Loucy (cell line): ENCODE measurements around the gene SYDE2.
A peak's percentile ranks its signal among the peaks of the same experiment; 100 is the strongest.

Source experiments
- H2AFZ ChIP-seq: fragments of 200-600 bp; sonication (generic); 2 replicates; pipeline ENCODE4 v1.6.0; 2016; ENCODE audit warnings: antibody characterized with exemption, mild to moderate bottlenecking, low read length, moderate library complexity
- H3F3A ChIP-seq: fragments of 200-600 bp; 2 replicates; pipeline ENCODE4 v1.6.0; 2016; ENCODE audit warnings: antibody characterized with exemption, low read depth, mild to moderate bottlenecking
- H3K27me3 ChIP-seq: fragments of 200-600 bp; sonication (generic); 2 replicates; pipeline ENCODE4 v1.6.1; 2014; ENCODE audit warnings: low read length, mild to moderate bottlenecking; ENCODE audit not compliant: insufficient read depth, poor library complexity, severe bottlenecking
- H3K36me3 ChIP-seq: fragments of 200-600 bp; sonication (generic); 2 replicates; pipeline ENCODE4 v1.6.1; 2016; ENCODE audit warnings: low read length; ENCODE audit not compliant: insufficient read depth
- H3K4me1 ChIP-seq: fragments of 200-600 bp; sonication (generic); 2 replicates; pipeline ENCODE4 v1.5.1; 2014; ENCODE audit warnings: low read length, mild to moderate bottlenecking; ENCODE audit not compliant: insufficient read depth, poor library complexity, severe bottlenecking
- H3K4me2 ChIP-seq: fragments of 200-600 bp; sonication (generic); 2 replicates; pipeline ENCODE4 v1.6.0; 2014; ENCODE audit warnings: antibody characterized with exemption, low read length, low read depth, mild to moderate bottlenecking; ENCODE audit not compliant: poor library complexity, severe bottlenecking
- H3K4me3 ChIP-seq: fragments of 200-600 bp; sonication (generic); 2 replicates; pipeline ENCODE4 v1.5.1; 2014; ENCODE audit warnings: low read length, mild to moderate bottlenecking, mixed read lengths; ENCODE audit not compliant: poor library complexity, severe bottlenecking
- H3K79me2 ChIP-seq: fragments of 200-600 bp; sonication (generic); 2 replicates; pipeline ENCODE4 v1.6.1; 2014; ENCODE audit warnings: low read length; ENCODE audit not compliant: insufficient read depth
- H3K9ac ChIP-seq: fragments of 200-600 bp; sonication (generic); 2 replicates; pipeline ENCODE4 v1.6.0; 2014; ENCODE audit warnings: mild to moderate bottlenecking, low read depth, low read length, moderate library complexity; ENCODE audit not compliant: poor library complexity, severe bottlenecking
- H3K9me2 ChIP-seq: fragments of 200-600 bp; sonication (generic); replicated peaks from 2 replicates; pipeline ENCODE4 v1.6.1; 2016; ENCODE audit warnings: low read depth, low read length, mixed read lengths
- H3K9me3 ChIP-seq: fragments of 200-600 bp; sonication (generic); 2 replicates; pipeline ENCODE4 v1.6.1; 2014; ENCODE audit warnings: mild to moderate bottlenecking, antibody characterized with exemption, low read length, low read depth; ENCODE audit not compliant: insufficient read depth
- H4K20me1 ChIP-seq: fragments of 200-600 bp; sonication (generic); 2 replicates; pipeline ENCODE4 v1.6.0; 2014; ENCODE audit warnings: antibody characterized with exemption, low read length, mild to moderate bottlenecking; ENCODE audit not compliant: insufficient read depth, poor library complexity, severe bottlenecking
- EZH2phosphoT487 ChIP-seq: fragments of 200-600 bp; IDR thresholded peaks from 2 replicates; pipeline ENCODE4 v1.6.1; 2018; ENCODE audit warnings: antibody characterized with exemption, mild to moderate bottlenecking, moderate library complexity, borderline replicate concordance
- TF ChIP-seq, protein P1 (sequence below): fragments of 200-600 bp; sonication (generic); conservative IDR thresholded peaks from 2 replicates; pipeline ENCODE4 v1.5.1; 2014; ENCODE audit warnings: mild to moderate bottlenecking, antibody characterized with exemption, low read length

Gene SYDE2

DNA sequence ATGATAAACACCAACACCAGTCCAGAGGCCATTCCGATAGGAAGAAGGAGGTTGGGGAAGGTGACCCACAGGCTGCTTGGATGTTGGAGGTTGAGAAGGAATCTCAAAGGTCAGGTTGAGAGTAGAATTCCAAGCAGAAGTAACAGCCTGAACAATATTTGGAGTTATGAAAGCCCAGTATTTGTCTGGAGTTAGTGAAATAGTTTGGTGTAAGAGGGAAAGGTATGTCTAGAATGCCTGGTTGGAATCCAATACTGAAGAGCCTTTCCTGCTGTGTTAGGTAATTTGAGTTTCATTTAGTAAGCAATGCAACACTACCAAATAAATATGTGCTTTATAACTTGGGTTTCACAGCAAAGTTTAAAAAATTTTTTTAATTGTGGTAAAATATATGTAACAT lies 82.1 kb downstream of the SYDE2 start:
- H3F3A ChIP-seq: no peaks in the 10 kb centered on the region
- no peak overlapping the region for H2AFZ ChIP-seq
- no peak overlapping the region for H3K4me2 ChIP-seq
- H4K20me1 ChIP-seq: no peaks in the 10 kb centered on the region
- no peaks in the 10 kb centered on the region for H3K9me3 ChIP-seq
- H3K9ac ChIP-seq: no peak overlapping the region
- no peaks in the 10 kb centered on the region for H3K9me2 ChIP-seq
- H3K27me3 ChIP-seq: no peaks in the 10 kb centered on the region
- no peak for TF ChIP-seq EZH2phosphoT487
- TF ChIP-seq, protein P1, sequence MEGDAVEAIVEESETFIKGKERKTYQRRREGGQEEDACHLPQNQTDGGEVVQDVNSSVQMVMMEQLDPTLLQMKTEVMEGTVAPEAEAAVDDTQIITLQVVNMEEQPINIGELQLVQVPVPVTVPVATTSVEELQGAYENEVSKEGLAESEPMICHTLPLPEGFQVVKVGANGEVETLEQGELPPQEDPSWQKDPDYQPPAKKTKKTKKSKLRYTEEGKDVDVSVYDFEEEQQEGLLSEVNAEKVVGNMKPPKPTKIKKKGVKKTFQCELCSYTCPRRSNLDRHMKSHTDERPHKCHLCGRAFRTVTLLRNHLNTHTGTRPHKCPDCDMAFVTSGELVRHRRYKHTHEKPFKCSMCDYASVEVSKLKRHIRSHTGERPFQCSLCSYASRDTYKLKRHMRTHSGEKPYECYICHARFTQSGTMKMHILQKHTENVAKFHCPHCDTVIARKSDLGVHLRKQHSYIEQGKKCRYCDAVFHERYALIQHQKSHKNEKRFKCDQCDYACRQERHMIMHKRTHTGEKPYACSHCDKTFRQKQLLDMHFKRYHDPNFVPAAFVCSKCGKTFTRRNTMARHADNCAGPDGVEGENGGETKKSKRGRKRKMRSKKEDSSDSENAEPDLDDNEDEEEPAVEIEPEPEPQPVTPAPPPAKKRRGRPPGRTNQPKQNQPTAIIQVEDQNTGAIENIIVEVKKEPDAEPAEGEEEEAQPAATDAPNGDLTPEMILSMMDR: no peak
- no peaks in the 10 kb centered on the region for H3K79me2 ChIP-seq
- H3K4me1 ChIP-seq: peaks cover 19% of the 10 kb centered on the region
- H3K36me3 ChIP-seq: no peaks in the 10 kb centered on the region
- H3K4me3 ChIP-seq: no peak overlapping the region

DNA sequence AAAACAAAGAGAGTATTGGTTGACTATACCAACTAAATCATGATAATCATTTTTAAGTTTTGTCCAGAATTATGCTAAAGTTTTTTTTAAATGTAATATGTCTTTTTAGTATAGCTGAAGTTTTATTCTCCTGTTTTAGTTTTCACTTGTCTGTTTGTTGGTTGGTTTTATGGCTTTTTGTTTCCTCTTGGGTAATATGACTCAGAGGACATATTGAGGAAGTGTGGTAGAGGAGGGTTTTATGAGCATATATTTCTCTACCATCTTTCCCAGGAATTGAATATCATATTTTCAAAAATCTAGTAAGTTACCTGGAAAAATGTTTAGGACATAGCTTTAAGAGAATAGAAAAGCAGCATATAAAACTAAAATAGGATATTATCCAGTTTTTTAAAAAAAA lies 84.0 kb downstream of the SYDE2 start:
- TF ChIP-seq, protein P1: no peak
- no peak for TF ChIP-seq EZH2phosphoT487

DNA sequence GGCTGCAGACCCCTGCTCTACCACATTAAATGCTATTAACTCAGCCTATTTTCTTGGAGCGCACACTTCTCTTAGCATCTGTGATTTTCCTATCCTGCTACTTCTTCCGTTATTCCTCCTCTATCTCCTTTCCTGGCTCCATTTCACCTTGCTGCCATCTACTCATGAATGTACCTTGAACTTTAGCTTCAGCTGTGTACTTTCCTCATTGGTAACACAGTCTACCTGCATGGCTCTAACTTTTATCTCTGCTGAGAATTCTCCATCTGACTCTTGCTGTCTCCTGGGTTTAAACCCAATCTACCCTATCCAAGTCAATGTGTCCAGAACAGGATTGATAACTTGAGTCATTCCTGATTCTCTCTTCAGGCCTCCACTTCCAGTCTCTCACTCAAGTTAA lies 84.9 kb downstream of the SYDE2 start:
- H3K79me2 ChIP-seq: no peaks in the 10 kb centered on the region
- TF ChIP-seq, protein P1: no peak
- no peak for TF ChIP-seq EZH2phosphoT487

More for the DNA sequence above, 84.0 kb downstream of the SYDE2 start:
- H3K79me2 ChIP-seq: no peaks in the 10 kb centered on the region
- H3K4me2 ChIP-seq: peak overlapping the region; percentile 61
- peak overlapping the region; percentile 25; the same call in 1 of the 2 replicates for H2AFZ ChIP-seq
- H3F3A ChIP-seq: no peaks in the 10 kb centered on the region
- H3K27me3 ChIP-seq: no peaks in the 10 kb centered on the region
- peak overlapping the region; percentile 50 for H3K4me3 ChIP-seq
- no peak overlapping the region for H3K9ac ChIP-seq
- H3K36me3 ChIP-seq: no peaks in the 10 kb centered on the region
- H3K9me3 ChIP-seq: no peaks in the 10 kb centered on the region
- peaks cover 19% of the 10 kb centered on the region for H3K4me1 ChIP-seq
- no peaks in the 10 kb centered on the region for H3K9me2 ChIP-seq
- no peaks in the 10 kb centered on the region for H4K20me1 ChIP-seq

More for the DNA sequence above, 84.9 kb downstream of the SYDE2 start:
- Histone ChIP-seq H3K4me3 (no peak overlapping the region), H4K20me1 (no peaks in the 10 kb centered on the region), H3F3A (no peaks in the 10 kb centered on the region), H3K4me2 (peak overlapping the region; percentile 61), H3K27me3 (no peaks in the 10 kb centered on the region), H3K36me3 (no peaks in the 10 kb centered on the region), H3K4me1 (peaks cover 19% of the 10 kb centered on the region), H3K9me2 (no peaks in the 10 kb centered on the region), H2AFZ (peak overlapping the region; percentile 40; the same call in 1 of the 2 replicates), H3K9me3 (no peaks in the 10 kb centered on the region), H3K9ac (no peak overlapping the region)
